ENCODE measurements around the gene MXRA7.

GRCh38 chr17:76641501-76641900, 69.3 kb downstream of the MXRA7 start:
- TF ChIP-seq FOXM1 (IDR thresholded peaks at IDR 0.05; ENCODE audit: borderline replicate concordance, low read depth), result peak; percentile 87
- no peak for TF ChIP-seq USF1 (IDR thresholded peaks at IDR 0.05)
- TF ChIP-seq REST (IDR thresholded peaks at IDR 0.05; ENCODE audit: low read depth), result no peak
- 0 out of 2 replicates have a peak, but pooled peaks have one; percentile 50 for TF ChIP-seq YY1 (IDR thresholded peaks at IDR 0.05; ENCODE audit: low read depth)
- no peak for TF ChIP-seq TAF1 (IDR thresholded peaks at IDR 0.05; ENCODE audit: low read depth)
- TF ChIP-seq, protein P1, sequence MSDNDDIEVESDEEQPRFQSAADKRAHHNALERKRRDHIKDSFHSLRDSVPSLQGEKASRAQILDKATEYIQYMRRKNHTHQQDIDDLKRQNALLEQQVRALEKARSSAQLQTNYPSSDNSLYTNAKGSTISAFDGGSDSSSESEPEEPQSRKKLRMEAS (IDR thresholded peaks at IDR 0.05), result peak; percentile 42; the same call in 1 of the 2 replicates
- TF ChIP-seq RAD21 (IDR thresholded peaks at IDR 0.05; ENCODE audit: low read depth), result 0 out of 2 replicates have a peak, but pooled peaks have one; percentile 4
- TF ChIP-seq CEBPB (IDR thresholded peaks at IDR 0.05), result peak; percentile 99
- no peak for TF ChIP-seq ZBTB7A (IDR thresholded peaks at IDR 0.05; ENCODE audit: low read depth)
- TF ChIP-seq TEAD4 (IDR thresholded peaks at IDR 0.05), result peak; percentile 97

Data from Ishikawa (cell line).